Hepatocyte (in vitro differentiated cells): ENCODE measurements around the gene RUNX1.

ENCODE experiments used
- CTCF ChIP-seq: fragments of 200-600 bp; sonication (generic); IDR thresholded peaks from 2 replicates; pipeline ENCODE4 v1.5.1; 2016; ENCODE audit warnings: antibody characterized with exemption, mild to moderate bottlenecking; ENCODE audit not compliant: poor library complexity
- EZH2 ChIP-seq: fragments of 200-600 bp; sonication (generic); IDR thresholded peaks from 2 replicates; pipeline ENCODE4 v1.6.1; 2016; ENCODE audit warnings: antibody characterized with exemption, mild to moderate bottlenecking, borderline replicate concordance
- EZH2phosphoT487 ChIP-seq: fragments of 200-600 bp; sonication (generic); IDR thresholded peaks from one replicate; pipeline ENCODE4 v1.6.1; 2018; ENCODE audit warnings: antibody characterized with exemption, mild to moderate bottlenecking, low read depth, moderate library complexity; ENCODE audit not compliant: unreplicated experiment, severe bottlenecking

- TF ChIP-seq CTCF, result no peak
- no peak for TF ChIP-seq EZH2
- TF ChIP-seq EZH2phosphoT487, result no peak
These were observed 42.3 kb downstream of the RUNX1 start for GRCh38 chr21:35006771-35007170.
